GM18861 (cell line): ENCODE results near the gene RAD23B.
"Not testable (repeated sequence)": the region's sequence is repeated elsewhere in the genome, so short reads cannot be mapped to it uniquely, and the experiment has no call there.

ENCODE experiments used
- ATAC-seq: cut with Tn5 transposase; IDR thresholded peaks from one replicate; pipeline ENCODE4 v1.9.1; 2021; ENCODE audit not compliant: unreplicated experiment

RAD23B gene

DNA sequence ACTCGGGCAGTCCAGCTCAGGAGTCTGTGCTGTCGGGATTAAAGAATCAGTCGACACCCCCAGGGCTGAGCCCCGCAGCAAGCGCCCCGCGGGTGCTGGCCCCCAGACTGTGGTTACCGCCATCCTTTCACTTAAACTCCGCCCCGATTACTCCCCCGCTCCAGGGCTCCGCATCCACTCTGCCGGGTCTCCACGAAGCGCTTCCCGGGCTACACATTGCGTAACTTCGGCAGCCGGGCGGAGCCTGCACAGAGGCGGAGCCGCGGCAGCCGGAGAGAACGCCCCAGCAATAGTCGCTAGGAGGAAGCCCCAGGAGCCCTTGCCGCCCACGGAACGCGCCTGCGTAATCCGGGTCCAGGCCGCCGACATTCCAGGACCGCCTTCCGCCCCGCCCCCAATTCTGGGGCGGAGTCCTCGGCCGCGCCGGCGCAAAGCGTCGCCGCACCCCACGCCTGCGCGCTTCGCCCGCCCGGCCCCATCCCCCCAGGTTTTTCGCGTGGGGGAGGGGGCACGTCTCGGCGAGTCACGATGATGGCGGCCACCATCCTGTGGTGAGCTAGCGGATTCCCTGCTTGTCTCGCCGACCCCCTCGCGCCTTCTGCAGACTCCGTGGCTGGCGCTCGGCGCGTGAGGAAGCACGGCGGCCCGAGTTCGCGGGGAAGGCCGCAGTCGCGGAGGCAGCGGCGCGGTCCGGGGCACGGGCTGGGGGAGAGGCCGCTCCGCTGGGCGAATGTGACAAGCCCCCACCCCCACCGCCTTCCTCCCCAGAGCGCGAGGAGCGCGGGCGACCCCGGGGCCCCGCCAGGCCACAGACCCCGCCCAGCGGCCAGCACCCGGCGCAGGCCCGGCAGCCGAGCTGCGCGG lies at the start of gene RAD23B:
Gene RAD23B, plus strand, starts transcription at position 521 of the 864 bp plus-strand sequence. CDS start 351 bp downstream, outside the sequence.
- ATAC-seq: peak; percentile 80

DNA sequence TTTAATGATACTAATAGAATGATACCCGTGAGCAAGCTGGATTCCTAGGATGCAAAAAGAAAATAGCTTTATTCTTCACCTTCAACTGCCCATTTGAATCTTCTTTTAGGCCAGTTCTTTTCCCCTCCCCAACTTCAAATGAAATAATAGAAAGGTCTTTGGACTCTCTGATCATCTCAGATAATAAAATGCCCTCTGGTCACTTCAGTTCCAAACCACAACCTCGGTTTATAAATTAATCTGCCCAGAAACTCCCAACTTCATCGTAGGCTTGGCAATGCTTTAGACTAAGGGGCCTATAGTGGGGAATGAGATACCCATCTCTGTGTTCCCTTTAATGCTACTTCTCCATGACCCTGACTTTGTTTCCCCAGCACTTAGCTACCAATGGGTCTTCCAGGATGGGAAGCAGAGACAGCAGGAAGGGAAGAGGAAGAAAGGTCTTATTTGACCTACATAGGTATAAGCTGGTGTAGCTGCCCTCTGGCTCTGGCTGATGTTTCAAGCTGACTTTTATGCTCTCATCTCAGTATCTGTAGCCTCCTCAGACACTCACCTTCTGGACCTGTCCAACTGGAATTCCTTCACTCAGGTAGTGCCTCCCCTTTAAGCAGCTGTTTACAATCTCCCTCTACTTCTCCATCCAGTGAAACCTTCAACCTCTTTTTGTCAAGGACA lies 47.2 kb upstream of the RAD23B start:
- ATAC-seq: no peak

DNA sequence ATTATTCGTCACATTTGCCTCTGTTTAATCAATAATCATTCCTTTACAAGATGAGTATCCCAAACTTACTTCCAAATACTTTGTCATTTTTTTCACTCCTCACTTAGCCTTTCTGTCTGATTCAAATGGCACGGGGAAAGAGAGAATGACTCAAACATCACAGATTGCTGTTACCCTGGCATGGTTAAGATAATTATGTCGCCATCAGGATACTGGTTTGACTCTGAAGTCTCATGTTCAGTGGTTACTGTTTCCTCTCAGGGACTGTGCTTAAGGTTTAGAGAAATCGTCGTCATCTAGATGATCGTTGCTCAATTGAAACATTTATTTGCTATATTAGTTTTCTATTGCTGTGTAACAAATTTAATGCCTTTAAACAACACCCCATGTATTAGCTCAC lies 45.2 kb upstream of the RAD23B start:
- no peak for ATAC-seq

DNA sequence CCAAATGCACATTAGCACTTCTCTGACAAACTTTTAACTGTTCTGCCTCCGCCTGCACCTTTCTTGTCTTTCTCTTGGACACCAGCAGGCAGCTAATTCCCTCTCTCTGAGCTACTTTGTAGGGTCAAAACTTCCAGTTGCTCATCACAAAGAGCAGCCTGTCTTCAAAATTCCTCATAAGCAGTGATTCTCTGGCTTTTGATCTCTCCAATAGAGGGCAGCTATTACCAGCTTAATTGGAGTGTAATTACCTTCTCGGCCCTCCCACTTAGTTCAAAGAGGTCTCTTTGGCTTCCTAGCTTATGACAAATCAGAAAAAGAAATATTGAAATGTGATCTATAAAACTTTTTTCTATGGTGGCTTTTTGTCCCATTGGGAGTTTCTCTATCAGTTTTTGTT lies 43.6 kb upstream of the RAD23B start:
- ATAC-seq: peak; percentile 39

DNA sequence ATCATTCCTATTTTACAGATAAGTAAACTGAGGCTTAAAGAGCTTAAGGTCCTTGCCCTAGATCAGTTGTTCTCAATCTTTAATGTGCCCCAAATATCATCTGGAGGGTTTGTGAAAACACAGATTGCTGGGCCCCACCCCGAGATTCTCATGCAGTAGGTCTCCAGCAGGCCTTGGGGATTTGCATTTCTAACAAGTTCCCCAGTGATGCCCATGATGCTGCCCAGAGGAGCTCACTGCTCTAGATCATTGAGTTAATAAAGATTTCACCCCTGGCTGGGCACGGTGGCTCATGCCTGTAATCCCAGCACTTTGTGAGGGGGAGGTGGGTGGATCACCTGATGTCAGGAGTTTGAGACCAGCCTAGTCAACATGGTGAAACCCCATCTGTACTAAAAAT lies 42.8 kb upstream of the RAD23B start:
- no peak for ATAC-seq

DNA sequence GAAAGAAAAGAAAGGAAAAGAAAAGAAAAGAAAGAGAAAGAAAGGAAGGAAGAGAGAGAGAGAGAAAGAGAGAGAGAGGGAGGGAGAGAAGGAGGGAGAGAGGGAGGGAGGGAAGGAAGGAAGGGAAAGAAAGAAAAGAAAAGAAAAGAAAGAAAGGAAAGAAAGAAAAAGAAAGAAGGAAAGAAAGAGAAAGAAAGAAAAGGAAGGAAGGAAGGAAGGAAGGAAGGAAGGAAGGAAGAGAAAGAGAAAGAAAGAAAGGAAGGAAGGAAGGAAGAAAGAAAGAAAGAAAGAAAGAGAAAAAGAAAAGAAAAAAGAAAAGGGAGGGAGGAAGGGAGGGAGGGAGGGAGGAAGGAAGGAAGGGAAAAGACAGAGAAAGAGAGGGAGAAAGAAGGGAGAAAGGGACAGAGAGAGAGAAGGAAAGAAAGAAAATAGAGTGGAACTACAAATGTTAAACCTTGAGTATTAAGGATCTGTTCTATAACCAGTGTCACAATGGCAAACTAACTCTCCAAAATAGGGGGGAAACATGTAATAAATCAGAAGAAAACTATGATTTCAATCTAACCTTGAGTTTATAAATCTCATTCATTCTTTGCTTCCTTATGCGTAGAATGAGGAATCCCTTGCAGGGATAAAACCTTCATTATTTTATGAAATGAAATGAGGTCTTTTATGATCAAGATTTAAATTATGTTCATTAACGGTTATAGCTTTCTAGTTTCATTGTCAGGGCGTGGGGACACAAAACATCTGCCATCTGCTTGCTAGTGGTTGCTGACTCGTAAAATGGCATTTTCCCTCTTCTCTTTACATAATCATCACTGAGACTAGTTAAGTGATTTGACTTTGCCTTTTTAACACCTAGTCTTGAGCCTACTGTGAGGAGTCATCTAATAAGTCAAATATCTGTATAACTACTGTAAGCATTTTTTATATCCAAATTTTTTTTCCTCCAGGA lies 40.7 kb upstream of the RAD23B start:
- no peak for ATAC-seq

DNA sequence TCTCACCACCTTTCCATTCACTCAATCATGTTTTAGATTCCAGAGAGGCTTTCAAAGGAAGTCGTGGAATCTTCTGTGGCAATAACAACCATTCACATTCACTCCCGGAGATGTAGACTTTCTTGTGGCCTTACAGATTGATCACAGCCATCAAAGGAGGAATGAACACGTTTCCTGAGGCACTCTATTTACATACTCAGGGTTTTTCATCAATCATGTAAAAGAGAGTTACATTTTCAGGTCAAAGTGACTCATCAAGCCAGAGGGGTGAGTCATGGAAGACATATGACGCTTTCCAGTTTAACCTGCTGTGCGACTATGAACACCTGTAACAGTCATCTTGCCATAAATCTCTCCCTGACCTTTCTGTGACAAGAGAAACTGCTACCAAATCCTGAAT lies 39.3 kb upstream of the RAD23B start:
- ATAC-seq: peak; percentile 81

DNA sequence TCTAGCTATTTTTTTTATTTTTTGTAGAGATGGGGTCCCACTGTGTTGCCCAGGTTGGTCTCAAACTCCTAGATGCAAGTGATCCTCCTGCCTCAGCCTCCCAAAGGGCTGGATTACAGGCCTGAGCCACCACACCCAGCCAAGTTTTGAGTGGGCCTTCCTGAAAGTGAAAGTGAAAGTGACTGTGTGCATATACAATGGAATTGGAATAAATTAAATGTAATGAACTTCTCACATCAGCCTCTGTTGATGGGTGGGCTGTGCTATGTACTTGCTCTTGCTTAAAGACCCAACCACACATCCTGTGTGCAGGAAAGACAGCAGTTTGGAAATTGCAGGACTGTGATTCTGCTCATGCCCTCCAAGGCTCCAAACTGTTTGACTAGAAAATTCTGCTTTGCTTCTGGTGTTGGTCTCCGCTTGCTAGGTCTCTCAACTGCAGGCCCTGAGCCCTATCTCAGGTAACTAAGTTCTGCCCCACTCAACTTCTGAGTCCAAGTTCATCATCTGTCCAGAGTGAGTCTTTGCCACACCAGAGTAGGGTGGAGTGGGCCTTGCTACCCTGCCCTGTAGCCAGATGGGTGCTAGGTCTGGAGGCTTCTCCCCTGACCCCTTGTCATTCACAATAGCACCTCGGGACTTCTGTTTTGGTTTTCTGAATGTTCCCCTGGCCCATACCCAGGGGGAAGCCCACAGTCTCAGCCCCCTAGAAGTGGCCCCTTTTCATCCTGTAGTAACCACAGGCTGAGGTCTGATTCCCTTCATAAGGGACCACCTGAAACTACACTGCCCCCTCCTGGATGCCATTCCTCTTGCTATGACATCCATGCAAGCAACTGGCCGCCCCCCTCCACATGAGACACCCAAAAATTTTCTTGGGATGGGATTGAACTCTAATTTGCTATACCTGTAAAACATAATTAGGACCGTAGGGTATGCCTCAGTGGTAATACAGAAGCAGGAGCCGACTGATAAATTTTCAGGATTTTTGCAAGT lies 36.5 kb upstream of the RAD23B start:
- no peak for ATAC-seq

DNA sequence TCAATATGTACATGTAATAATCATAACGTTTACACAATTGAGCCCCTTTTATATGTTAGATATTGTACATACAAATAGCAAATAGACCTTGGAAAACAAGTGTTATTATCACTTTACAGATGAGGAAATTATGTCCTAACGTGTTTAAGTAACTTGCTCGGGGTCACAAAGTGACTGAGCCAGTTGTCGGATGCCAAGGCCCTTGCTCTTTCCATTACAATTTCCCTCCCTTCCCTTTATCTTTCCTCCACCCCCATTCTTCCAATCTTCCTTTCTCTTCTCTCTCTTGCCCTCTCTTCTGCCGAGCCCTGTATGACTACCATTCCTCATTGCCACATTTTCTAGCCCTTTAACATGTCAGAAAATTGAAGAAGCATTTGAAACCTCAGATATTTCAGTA lies 34.4 kb upstream of the RAD23B start:
- ATAC-seq: no peak

DNA sequence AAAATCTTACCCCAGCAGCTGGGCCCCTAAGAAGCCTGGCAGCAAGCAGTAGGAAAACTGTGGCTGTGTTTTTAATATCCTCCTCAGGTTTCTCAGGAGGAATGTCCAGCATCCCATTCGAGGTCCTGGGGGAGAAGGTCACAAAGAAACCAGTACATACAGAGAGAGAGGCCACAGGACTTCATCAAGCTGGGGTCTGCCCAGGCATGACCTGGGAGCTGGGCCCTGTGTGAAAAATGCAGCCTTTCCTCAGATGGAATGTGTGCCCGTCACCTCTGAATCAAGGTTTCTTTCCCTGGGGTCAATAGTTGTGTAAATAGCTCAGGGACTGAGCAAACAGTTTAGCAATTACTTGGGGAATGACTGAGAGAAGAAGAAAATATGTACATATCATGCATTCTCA lies 33.9 kb upstream of the RAD23B start:
- ATAC-seq: no peak

DNA sequence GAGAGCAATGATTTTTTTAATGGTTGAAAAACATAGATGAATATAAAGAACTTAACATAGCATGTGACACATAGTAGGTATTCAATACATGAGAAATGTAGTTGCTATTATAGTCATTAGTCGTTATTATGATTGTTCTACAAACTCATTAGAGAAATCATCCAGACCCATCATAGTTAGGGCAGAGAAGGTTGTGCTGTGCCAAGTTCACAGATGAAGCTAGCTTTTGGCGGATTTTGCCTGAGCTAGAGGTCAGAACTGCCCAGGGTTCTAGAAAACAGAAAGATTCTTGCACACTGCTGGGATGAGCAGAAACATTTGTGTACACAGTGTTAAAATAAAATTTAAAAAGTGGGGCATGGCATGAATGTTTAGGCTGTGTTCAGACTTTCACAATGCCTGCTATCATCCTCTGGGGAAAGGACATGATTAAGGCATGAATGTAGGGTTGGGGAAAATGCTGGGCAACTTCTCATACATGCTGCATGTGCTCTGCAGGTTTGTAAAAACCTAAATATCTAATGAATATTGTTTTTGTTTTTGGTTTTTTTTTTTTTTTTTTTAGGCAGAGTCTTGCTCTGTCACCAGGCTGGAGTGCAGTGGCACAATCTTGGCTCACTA lies 33.3 kb upstream of the RAD23B start:
- ATAC-seq: no peak

DNA sequence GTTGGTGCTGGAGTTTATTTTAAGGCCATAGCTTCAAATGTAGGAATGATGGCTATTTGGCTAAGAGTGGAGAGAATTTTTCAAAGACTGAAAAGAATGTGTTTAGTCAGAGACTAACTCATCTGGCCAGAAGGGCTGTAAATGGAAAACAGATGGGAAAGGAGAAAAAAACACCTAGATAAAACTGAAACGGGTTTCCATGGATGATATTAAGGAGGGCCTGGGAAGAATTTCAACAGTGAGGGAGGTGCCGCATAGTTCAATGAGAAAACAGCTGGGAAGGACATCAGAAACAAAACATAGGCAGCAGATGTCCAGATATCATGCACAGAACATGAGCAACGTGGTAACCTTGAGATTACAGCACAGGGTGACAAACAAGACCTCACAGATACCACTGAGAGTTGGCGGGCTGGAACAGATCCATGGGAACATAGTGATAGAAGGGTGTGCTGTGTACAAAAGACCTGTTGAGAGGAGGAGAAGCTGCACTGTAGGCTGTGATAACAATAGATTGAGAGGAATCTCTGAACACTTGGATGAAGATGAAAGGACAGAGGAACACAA lies 31.2 kb upstream of the RAD23B start:
- ATAC-seq: no peak

DNA sequence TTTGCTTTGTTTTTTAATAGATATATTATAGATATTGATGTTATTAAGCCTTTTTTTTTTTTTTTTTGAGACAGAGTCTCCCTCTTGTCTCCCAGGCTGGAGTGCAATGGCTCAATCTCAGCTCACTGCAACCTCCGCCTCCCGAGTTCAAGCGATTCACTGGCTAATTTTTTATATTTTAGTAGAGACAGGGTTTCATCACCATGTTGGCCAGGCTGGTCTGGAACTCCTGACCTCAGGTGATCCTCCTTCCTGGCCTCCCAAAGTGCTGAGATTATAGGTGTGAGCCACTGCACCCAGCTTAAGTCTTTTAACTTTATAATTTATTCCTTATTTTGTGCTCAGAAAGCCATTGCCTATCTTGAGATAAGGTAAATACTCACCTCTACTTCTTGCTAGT lies 24.2 kb upstream of the RAD23B start:
- ATAC-seq: no peak

DNA sequence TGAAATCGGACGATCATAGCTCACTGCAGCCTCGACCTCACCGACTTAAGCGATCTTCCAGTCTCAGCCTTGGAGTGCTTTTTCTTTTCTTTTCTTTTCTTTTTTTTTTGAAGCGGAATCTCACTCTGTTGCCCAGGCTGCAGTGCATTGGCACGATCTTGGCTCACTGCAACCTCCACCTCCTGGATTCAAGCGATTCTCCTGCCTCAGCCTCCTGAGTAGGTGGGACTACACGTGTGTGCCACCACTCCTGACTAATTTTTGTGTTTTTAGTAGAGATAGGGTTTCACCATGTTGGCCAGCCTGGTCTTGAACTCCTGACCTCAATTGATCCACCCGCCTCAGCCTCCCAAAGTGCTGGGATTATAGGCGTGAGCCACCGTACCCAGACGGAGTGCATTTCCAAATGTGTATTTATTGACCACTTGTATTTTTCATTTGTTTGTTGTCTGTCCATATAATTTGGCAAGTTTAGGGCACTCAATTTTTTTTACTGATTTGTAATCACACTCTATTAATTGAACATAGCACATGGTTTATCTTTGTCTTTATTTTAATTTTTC lies 23.2 kb upstream of the RAD23B start:
- not testable (repeated sequence) for ATAC-seq

DNA sequence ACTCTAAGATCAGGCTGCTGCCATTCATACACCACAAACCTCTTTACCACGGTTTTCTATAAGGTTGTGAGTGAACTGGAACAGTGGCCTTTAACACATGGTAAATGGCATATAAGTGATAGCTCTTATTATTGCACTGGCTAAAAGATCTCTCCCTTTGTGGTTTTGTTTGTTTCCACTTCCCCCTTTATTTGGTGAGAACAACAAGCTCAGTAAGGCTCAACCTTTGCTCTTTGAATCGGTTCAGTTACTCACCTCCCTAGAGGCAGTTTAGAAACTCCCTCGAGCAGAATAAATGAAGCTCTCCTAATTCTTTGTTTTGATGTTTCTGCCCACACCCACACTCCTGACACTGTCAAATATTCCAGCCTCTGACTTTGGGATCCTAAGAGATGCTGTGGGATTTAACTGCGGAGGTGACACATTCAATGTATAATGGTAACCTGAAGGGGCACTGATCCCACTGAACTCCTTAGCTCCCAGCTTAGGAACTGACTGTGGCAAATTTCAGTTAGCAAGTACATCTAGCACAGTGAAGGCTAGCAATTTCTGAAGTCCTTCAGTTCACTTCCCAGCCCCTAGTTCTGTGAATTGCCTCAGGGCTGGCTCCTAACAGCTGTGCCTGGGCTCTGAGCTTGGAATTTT lies 22.5 kb upstream of the RAD23B start:
- peak; percentile 99 for ATAC-seq

DNA sequence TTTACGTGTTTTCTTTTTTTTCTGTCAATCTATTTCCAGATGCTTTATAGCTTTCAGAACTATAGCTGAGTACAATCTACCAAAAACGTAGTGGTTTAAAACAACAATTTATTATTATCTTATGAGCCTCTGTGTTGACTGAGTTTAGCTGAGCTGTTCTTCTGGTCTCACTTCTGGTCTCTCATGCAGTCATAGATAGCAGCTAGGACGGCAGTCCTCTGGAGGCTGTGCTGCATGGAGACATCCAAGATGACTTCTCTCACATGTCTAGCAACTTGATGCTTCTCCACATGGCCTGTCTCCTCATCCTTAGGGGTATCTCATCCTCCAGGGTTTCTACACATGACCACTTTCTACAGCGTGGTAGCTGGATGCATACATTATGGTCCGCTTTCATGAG lies 22.0 kb upstream of the RAD23B start:
- peak; percentile 0 for ATAC-seq

DNA sequence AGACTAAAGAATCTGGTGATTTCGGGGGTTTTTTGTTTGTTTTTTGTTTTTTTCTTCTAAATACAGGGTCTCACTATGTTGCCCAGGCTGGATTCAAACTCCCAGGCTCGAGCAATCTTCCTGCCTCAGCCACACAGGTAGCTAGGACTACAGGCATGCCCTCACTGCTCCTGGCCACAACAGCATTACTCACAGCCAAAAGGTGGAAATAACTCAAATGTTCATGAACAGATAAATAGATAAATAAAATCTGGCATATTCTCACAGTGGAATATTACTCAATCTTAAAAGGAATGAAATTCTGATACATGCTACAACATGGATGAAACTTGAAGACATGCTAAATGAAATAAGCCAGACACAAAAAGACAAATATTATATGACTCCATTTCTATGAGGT lies 19.8 kb upstream of the RAD23B start:
- ATAC-seq: no peak

DNA sequence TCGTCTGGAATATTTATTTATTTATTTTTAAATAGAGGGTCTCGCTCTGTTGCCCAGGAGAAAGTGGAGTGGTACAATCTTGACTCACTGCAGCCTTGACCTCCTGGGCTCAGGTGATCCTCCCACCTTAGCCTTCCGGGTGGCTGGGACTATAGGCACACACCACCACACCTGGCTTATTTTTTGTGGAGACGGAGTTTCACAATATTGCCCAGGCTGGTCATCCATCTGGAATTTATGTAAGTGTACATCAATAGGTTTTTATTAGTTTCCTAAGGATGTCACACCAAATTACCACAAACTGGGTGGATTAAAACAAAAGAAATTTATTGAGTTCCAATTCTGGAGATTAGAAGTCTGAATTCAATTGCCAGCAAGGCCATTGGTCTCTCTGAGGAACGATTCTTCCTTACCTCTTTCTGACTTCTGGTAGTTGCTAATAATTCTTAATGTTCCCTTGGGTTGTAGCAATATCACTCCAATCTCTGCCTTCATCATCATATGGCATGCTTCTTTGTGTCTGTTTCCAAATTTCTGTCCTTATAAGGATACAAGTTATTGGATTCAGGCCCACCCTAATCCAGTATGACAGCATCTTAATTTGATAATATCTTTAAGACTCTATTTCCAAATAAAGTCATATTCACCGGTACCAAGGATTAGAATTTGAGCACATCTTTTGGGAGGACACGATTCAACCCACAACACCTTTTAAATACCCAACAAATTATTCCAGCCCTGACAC lies 16.3 kb upstream of the RAD23B start:
- no peak for ATAC-seq
